ENCODE measurements around the gene FBXO4.
"Not testable (repeated sequence)": the region's sequence is repeated elsewhere in the genome, so short reads cannot be mapped to it uniquely, and the experiment has no call there.

FBXO4 gene

GRCh38 chr5:41980870-41981269 is 55.8 kb downstream of the FBXO4 start:
- no peak for DNase-seq

GRCh38 chr5:41982858-41983257 is 57.8 kb downstream of the FBXO4 start:
- DNase-seq: not testable (repeated sequence)

GRCh38 chr5:41983284-41983683 is 58.2 kb downstream of the FBXO4 start:
- DNase-seq: no peak

- no peak for DNase-seq
Measured at GRCh38 chr5:41985945-41986695, 61.0 kb downstream of the FBXO4 start.

Measured in anterior cingulate cortex (tissue), 58 donors.